HG03097 (cell line): ENCODE data around the gene FMC1.
"Not testable (repeated sequence)": the region's sequence is repeated elsewhere in the genome, so short reads cannot be mapped to it uniquely, and the experiment has no call there.

ENCODE experiments used
- ATAC-seq: cut with Tn5 transposase; IDR thresholded peaks from one replicate; pipeline ENCODE4 v1.9.1; 2021; ENCODE audit not compliant: unreplicated experiment, low FRiP score

The FMC1 gene, protein sequence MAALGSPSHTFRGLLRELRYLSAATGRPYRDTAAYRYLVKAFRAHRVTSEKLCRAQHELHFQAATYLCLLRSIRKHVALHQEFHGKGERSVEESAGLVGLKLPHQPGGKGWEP

DNA sequence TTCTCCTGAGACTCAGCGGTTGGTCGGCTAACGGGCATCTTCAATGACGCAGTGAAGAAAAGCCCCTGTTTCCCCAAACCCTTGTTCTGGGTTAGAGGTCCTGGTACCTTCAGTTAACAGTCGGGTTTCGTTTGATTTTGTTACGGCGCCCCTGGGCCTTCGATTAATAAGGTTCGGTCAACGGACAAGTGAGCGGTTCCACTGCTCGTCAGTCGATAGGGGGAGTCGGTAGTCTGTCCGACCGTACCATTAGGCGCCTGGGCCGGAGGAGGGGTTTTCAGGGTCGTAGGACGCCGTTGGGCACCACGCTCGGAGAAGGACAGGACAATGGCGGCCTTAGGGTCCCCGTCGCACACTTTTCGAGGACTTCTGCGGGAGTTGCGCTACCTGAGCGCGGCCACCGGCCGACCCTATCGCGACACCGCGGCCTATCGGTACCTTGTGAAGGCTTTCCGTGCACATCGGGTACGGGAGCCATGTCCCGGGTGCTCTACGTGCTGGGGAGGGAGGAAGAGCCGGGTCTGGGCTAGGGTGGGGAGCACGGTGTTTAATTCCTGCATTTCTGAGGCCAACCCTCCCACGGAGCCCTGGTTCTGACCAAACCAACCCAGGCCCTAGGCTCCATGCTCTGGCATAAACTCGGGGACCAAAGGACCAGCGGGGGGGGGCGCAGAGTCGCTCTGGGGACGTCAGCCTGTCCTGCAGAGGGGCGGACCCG lies at the start of gene FMC1:
TSS of gene FMC1 (plus strand) at position 280 of the 718 bp plus-strand sequence. CDS start at position 328, 48 bp downstream.
- ATAC-seq, result peak; percentile 51

DNA sequence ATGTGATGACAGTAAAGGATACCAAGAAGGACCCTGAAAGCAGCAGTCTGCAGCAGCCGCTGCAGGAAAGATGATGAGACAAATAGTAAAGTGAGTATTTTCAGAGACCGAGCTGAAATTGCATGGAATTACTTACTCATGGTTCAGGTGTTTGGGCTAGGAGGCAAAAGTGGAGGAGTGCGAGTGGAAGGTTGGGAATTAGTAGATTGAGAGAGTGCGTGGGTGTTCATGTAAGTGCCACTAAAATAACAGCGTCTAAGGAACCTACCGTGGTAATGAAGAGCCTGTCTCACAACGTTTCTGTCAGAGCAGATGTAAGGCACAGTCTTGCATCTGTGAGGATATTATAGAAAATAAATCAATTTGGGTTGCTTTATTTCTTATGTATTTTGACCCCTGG lies 48.3 kb upstream of the FMC1 start:
- no peak for ATAC-seq

DNA sequence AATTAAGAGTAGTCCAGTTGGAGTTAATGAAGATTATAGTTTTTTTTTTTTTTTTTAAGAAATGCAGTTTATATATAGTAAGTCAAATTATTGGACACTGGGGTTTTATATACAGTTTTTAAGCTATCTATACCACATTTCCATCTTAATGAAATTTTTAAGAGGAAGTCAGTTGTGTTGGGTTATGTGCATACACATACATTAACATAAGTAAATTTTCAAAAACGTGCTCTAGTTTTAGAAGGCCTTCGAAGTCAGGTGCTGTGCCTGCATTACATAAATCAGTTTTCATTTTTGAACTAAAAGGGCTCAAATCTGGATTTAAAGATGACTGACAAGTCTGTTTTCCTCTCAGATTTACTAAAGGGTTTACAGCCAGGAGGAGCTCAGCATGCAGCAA lies 47.6 kb upstream of the FMC1 start:
- ATAC-seq, result no peak

DNA sequence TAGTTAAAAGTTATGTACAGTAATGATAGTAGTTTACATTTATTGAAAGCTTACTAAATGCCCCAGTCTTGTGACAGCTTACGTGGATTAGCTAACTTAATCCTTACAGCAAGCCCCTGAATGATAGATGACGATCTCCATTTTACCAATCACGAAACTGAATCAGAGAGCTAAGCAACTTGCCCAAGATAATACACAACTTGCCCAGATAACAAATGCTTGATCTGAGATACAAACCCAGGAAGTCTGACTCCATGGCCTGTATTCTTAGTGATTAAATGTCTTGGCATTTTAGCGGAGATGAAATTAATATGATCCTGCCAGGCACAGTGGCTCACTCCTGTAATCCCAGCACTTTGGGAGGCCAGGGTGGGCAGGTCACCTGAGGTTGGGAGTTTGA lies 46.9 kb upstream of the FMC1 start:
- ATAC-seq, result no peak

DNA sequence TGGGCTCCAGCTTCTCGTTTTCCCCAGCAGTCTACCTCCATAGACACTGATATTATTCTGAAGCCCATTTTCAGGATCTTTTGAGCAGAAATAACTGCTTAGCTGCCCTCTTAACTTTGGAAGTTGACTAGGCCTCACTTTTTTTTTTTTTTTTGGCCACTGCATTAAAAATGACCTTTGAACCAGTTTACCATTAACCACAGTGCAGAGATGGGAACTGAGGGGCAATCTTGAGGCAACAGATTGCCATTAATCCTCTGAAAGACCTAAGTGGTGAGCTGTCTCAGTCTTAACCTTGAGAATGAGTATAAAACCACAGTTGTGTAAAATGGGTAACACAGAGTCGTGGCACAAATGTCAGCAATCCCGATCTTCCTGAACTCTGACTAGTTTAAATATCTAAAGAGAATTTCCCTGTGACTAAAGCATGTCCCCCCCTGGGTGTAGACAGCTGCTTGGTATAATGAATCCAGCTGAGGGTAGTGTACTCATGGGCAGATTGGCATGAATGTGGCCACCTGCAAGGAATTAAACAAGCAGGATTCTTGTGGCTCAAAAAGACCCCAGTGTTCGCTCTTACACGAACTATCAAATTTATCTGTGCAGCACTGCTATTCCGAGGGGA lies 46.1 kb upstream of the FMC1 start:
- ATAC-seq, result no peak

DNA sequence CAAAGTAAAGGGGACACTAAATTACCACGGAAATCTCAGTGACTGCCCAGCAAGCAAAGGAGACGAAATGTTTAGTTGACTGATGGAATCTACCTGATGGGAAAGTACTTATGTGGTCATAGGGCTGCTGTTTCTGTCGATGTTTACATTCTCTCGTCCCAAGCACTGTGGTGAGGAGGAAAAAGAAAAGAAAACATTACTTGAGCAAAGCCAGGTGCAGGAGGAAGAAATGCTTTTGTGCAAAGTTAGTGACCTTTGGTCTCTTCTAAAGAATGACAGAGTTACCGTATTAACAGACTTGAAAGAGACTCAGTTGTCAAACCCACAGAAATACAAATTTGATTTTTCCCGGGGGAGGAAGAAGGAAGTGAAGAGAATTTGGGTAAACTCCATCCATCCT lies 43.3 kb upstream of the FMC1 start:
- ATAC-seq, result no peak

DNA sequence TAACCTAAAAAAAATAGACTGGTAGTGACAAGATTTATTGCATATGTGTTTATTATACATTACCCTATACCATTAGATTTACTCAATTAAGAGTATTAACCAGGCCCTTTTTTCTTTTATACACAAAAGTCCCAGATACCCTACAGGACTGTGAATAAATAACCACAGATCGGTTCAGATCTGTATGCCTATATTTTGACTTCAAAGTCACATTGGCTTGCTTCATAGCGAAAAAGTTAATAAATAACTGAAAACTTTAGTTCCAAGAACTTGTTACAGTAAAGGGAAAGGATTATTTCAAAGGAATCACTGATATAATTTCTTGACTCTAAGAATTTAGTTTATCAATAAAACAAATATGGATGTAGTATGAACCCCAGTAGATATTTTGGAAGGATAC lies 41.8 kb upstream of the FMC1 start:
- no peak for ATAC-seq

DNA sequence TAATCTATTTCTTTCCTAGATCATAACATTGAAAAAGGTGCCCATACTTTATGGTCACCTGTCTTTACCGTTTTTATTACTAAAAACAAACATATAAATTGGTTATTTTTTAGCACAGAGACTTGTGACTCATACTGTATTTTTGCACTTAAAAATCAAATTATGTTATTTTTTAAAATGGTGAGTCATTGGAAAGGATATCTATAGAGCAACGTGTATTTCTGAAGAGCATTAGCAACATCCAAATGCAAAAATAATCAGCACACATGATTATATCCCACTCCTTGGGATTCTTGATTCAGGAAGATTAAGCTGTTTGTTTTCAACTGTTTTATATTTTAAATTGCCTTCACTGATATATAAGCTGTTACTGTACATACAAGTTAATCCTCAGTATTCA lies 40.7 kb upstream of the FMC1 start:
- no peak for ATAC-seq

DNA sequence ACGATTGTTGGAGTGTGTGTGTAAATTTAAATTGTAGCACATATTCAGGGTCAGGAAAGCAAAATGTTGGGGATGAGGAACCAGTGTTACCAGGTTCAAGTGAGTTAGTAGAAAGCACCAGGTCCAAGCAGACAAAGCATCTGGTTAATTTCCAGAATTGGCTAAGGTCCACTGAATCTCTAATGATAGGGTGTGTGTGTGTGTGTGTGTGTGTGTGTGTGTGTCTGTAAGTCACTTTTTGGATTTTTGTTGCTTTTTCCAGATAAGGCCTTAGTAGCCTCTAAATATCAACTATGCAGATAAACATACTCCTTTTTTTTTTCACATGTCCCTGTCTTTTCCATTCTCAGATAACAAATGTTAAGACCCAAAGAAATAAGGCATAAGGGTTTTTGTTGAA lies 36.6 kb upstream of the FMC1 start:
- no peak for ATAC-seq

DNA sequence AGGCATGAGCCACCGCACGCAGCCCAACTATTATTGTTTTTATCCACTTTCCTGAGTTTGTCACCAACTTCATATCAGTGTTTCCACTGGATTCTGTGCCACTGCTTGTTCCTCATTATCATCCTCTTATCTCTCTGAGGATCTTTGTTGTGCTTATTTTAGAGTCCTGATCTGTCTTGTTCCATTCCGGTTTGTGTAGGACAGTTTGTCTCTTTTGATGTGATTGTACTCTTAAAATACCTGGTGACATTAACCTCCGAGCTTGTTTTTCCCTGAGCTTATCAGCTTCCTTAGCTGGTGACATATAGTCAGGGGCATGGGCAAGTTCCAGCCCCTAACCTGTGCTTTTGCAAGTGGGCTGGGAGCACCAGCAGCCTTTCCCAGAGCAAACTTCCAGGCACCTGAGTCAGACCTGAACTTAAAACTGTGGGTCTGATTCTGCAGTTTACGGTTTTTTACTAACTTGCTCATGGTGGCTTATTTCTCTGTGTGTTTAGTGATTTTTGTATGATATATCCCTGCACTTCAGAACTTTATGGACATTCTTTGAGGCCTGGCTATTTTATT lies 23.1 kb upstream of the FMC1 start:
- ATAC-seq, result no peak

DNA sequence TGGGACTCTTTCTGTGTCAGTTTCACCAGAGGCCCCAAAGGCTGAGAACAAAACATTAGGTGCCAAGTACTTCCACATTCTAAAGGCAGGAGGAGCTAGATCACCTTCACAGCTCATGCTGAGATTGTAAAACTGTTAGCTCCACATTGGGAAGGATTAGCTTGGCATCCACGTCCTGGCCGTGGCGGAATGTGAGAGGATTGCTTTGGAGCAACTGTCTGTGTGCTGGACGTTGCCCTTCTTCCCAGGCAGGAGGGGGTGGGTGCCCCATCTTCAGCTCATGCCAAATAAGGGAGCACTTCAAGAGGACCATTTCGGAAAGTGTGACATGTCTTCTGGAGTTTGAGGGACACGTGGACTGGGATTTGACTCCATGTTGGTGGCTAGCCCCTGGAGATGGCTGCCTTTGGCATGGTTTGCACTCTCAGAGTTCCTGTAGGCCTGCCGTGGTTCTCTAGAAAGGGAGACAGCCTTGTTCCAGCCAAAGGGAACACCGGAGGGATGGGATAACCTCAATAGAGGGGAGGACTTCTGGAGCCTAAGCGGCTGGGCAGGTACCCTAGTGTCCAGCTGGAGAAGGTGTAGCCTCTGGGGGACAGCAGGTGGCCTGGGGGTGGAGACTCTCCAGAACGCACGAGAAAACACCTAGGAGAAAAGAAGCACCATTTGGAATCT lies 19.9 kb upstream of the FMC1 start:
- no peak for ATAC-seq

DNA sequence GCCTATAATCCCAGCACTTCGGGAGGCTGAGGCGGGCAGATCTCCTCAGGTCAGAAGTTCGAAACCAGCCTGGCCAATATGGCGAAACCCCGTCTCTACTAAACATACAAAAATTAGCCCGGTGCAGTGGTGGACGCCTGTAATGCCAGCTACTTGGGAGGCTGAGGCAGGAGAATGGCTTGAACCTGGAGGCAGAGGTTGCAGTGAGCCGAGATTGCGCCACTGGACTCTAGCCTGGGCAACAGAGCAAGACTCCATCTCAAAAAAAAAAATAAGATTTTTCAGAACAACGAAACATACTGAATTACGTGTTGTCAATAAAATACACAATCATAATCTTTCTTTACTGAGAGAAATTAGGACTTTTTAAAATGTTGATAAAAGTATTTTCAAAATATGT lies 16.4 kb upstream of the FMC1 start:
- ATAC-seq, result not testable (repeated sequence)

DNA sequence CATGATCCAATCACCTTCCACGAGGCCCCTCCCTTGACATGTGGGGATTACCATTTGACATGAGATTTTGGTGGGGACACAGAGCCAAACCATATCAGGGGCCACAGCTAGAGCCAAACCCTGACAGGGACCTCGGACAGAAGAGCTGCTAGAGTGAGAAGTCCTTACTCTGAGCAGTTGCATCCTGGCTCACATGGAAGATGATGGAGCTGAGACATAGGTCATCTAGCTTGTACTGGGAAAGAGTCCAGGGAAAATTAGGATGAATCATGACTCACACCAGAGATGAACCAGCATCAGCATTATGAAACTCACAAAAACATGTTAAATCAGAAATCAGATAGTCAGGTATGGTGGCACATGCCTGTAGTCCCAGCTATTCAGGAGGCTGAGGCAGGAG lies 12.8 kb upstream of the FMC1 start:
- no peak for ATAC-seq

DNA sequence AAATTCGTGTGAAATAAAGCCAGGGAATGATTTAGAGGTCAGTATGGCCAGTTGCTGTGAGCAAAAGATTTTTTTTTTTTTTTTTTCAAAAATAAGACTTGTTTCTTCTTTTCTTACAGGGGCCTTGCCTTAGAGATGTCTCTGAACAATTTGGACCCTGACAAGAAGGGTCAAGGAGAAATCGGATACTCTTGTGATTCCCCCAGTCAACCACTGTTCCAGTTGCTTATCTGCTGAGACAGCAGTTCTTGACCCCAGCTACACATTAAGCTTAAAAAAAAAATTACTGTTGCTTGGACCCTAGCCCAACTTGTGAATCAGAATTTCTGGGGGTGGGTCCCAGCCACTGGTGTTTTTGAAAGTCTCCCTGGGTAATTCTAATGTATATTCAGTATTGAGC lies 12.0 kb upstream of the FMC1 start:
- no peak for ATAC-seq

DNA sequence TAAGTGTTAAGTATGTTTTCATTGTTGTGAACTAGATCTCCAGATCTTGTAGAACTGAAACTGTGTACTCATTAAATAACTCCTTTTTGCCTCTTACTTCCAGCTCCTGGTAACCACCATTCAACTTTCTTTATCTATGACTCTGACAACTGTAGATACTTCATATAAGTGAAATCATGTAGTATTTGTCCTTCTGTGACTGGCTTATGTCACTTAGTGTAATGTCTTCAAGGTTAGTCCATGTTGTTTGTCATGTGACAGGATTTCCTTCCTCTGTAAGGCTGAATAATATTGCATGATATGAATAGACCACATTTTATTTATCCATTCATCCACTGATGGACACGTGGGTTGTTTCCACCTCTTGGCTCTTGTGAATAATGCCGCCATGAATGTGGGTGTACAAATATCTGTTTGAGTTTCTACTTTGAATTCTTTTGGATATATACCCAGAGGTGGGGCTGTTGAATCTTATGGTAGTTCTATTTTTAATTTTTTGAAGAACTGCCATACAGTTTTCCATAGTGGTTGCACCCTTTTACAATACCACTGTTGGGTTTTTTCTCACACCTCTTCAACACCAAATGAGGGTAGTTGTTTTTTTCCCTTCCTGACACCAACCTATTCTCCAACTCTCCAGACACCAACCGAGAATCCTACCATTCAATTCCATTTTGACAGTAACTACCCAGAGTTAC lies 10.7 kb upstream of the FMC1 start:
- no peak for ATAC-seq

DNA sequence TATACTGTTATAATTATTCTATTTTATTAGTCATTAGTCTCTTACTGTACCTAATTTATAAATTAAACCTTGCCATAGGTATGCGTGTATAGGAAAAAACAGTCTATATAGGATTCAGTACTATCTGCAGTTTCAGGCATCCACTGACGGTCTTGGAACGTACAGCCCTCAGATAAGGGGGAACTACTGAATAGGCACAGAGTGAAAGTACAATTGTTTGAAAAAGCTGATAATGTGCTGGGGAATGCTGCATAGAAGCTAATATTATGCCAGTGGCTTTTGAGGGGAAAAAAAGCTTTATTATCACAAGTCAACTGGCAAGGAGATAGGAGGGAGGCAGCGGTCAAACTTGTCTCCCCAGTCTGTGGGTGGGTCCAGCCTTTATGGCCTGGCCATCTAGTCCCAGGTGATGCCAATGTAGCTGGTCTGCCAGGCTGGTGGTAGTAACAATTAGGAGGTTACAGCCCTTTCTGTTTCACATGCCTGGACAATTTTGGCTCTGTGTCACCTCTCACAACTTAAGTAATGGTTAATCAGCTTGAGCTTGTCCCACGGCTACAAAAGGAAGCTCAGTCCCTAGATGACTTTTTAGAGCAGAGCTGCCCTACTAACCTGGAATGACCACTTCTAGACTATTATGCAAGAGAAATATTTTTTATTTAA lies 8.3 kb upstream of the FMC1 start:
- no peak for ATAC-seq

DNA sequence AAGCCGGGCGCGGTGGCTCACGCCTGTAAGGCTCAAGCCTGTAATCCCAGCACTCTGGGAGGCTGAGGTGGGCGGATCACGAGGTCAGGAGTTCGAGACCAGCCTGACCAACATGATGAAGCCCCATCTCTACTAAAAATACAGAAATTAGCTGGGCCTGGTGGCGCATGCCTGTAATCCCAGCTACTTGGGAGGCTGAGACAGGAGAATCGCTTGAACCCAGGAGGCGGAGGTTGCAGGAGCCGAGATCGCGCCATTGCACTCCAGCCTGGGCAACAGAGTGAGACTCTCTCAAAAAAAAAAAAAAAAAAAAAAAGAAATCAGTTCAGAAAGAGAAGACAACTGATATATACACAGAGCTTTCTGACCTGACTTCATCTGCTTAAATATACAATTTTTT lies 7.7 kb upstream of the FMC1 start:
- not testable (repeated sequence) for ATAC-seq

DNA sequence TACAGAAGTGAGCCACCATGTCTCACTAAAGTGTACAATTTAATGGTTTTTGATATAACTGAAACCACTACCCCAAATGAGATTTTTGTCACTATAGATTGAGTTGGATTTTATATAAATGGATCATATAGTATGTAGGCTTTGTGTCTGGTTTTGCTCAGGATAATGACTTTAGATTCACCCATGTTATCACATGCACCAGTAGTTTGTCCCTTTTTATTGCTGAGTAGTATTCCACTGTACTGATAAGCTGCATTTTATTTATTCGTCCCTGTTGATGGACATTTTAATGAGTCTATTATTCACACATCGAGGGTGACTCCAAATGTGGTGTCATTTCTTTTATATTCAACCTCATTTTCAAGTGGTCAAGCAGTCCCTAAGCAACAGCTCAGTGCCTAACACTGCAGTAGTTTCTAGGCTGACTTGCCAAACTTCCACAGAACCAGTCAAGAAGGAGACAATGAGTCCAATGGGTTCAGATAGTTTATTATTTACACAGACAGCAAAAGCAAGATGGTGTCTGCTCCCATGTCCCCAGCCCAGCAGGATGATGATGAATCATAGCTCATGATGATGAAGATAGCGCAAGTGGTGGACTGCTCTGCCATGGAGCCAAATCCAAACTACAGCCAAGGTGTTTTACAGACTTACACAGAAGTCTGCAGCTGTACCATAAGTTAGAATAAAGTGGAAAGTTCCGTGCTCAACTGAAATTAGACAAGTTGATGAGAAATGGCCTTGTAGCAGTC lies 6.6 kb upstream of the FMC1 start:
- no peak for ATAC-seq

DNA sequence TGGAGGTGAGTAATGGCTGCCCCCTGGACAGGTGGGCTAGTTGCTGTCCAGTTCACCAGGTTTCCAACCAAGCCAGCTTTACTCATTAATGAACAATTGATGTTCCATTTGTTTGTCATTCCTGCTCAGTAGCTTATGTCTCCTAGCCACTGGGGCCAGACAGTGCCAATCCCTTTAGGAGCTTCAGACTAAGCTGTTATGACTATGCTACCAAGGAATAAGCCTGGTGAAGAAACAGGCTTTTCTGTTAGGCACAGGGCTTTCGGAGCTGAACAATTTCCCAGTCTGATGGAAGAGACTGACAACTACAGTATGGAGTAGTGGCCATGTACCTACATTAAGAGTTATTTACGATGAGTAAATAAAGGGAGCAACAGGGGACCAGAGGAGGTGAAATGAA lies 2.1 kb upstream of the FMC1 start:
- no peak for ATAC-seq

DNA sequence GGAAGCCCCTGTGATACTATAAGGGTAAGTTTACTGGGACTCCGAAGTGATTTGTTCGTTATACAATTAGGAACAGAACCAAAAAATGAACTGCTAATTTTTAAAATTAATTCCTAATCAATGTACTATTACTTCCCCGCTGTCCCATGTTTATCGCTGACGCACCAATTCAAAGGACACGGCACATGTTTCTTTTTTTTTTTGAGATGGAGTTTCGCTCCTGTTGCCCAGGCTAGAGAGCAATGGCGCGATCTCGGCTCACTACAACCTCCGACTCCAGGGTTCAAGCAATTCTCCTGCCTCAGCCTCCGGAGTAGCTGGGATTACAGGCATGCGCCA lies 1.5 kb upstream of the FMC1 start:
- no peak for ATAC-seq
